SH-SY5Y (cell line): ENCODE measurements around the gene ZSCAN25.

ENCODE experiments used
- GATA2 ChIP-seq: IDR thresholded peaks from 2 replicates; pipeline ENCODE4 v1.6.1; 2011; ENCODE audit warnings: mild to moderate bottlenecking, low read depth, low read length
- GATA3 ChIP-seq: IDR thresholded peaks from 2 replicates; pipeline ENCODE4 v1.6.1; 2011; ENCODE audit warnings: low read depth, mild to moderate bottlenecking, low read length, moderate library complexity

- TF ChIP-seq GATA3 (no peak), GATA2 (no peak)
Measured at GRCh38 chr7:99672573-99672972, 55.8 kb downstream of the ZSCAN25 start.
